Esophagus muscularis mucosa (tissue), 4 donors: ENCODE results near the gene HSBP1. TPM values are rescaled to one million over a fixed set of nuclear protein-coding genes. Genes with fewer than 3 reads are reported as not detected.

Experiments
- DNase-seq: peaks from one replicate; pipeline ENCODE4 v3.0.0-alpha.2; 2017; ENCODE audit errors: extremely low spot score
- H3K27ac ChIP-seq, 4 donors: fragments of 200-600 bp; sonication (generic); replicated peaks in 1 of 4; 1 replicate in 3 of 4; 2 replicates in 1 of 4; pipeline ENCODE4 v1.5.1; 2016 to 2019; ENCODE audit warnings: mild to moderate bottlenecking in 1 of 4
- H3K27me3 ChIP-seq, 4 donors: fragments of 200-600 bp; sonication (generic); one replicate each; pipeline versions ENCODE4 v1.5.1 to v1.6.0; 2016 to 2019
- H3K36me3 ChIP-seq, 4 donors: fragments of 200-600 bp; sonication (generic); one replicate each; pipeline ENCODE4 v1.5.1; 2016 to 2019
- H3K4me1 ChIP-seq, 4 donors: fragments of 200-600 bp; sonication (generic); one replicate each; pipeline ENCODE4 v1.5.1; 2016 to 2019
- H3K4me3 ChIP-seq, 4 donors: fragments of 200-600 bp; sonication (generic); 1 replicate in 2 of 4; 2 replicates in 2 of 4; pipeline ENCODE4 v1.5.1; 2016 to 2019; ENCODE audit warnings: mild to moderate bottlenecking in 4 of 4, moderate library complexity in 1 of 4
- H3K9me3 ChIP-seq, 4 donors: fragments of 200-600 bp; sonication (generic); 1 replicate in 3 of 4; 2 replicates in 1 of 4; pipeline ENCODE4 v1.5.1; 2016 to 2019
- CTCF ChIP-seq, 3 experiments: fragments of 200-600 bp in 2 of 3; fragments of 450-650 bp in 1 of 3; sonication (generic) in 2 of 3; IDR thresholded peaks; one replicate each; pipeline ENCODE4 v1.5.1; 2017 to 2019; ENCODE audit warnings: antibody characterized with exemption in 3 of 3, mild to moderate bottlenecking in 2 of 3, moderate library complexity in 1 of 3
- EP300 ChIP-seq: sonication (generic); formaldehyde crosslinking; IDR thresholded peaks from one replicate; pipeline ENCODE4 v1.6.1; 2017; ENCODE audit warnings: antibody characterized with exemption
- POLR2A ChIP-seq: fragments of 450-650 bp; IDR thresholded peaks from one replicate; pipeline ENCODE4 v1.6.1; 2017; ENCODE audit warnings: antibody characterized with exemption, moderate library complexity, mild to moderate bottlenecking, low read depth
- POLR2AphosphoS5 ChIP-seq, 2 donors: sonication (generic); formaldehyde crosslinking; IDR thresholded peaks; one replicate each; pipeline ENCODE4 v1.6.1; 2017; ENCODE audit warnings: antibody characterized with exemption in 2 of 2
- WGBS: methylation state at CpG from one replicate; pipeline ENCODE4 v1.1.5; 2018; 5-methylcytosine and 5-hydroxymethylcytosine counted together
- intact Hi-C: fragments of 100-400 bp; cut with DNase I; formaldehyde crosslinking; loops from one replicate; pipeline ENCODE4 v1.15.1; 2023
- total RNA-seq, 4 donors: library from RNA; depleted of rRNA; stranded (reverse); fragments of >200 nt; gene quantifications; one replicate each; pipeline versions ENCODE4 v1.1.0 to v1.2.1, GENCODE V29; 2016

The HSBP1 gene
- total RNA-seq, 4 donors from 2014 or later: 12.0 to 49.8 (median 26.4) TPM

DNA sequence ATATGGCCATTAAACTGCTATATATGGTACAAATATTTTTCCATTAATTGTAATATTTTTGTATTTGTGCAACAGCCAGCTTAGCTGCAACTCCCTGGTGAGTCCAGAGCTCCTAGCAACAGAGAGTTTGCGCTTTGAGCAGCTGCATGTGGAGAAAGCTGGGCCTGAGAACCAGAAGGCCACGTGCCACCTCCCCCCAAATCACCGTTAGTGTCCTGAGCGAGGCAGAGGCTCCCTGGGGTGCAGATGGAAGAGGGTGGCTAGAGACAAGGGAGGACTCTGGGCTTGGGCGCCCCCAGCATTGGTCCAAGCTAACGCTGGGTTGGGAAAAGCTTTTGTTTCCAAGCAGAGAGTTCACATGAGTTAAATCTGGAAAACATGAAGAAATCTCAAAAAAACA is 41.6 kb downstream of the HSBP1 start:
- Histone ChIP-seq H3K27me3 (peaks cover 0 to 6% (median 0%) of the 10 kb centered on the region in 4 donors), H3K27ac (no peak overlapping the region), H3K4me3 (no peak overlapping the region), H3K36me3 (no peaks in the 10 kb centered on the region), H3K9me3 (no peaks in the 10 kb centered on the region), H3K4me1 (no peaks in the 10 kb centered on the region)
- 85% methylated on average over 6 of the region's 6 CpGs for WGBS
- intact Hi-C loops: no loop called here
- peak; percentile 82 for DNase-seq
- TF ChIP-seq EP300 (no peak), POLR2A (no peak), CTCF (IDR thresholded peaks at IDR 0.05) (no peak), POLR2AphosphoS5 (IDR thresholded peaks at IDR 0.05) (no peak)

- no peaks in the 10 kb centered on the region for H3K4me1 ChIP-seq
- no peak overlapping the region for H3K27ac ChIP-seq
- no peak for DNase-seq
- WGBS: 77% methylated on average over 5 of the region's 5 CpGs
- H3K9me3 ChIP-seq: no peaks in the 10 kb centered on the region
- peaks cover 0 to 6% (median 0%) of the 10 kb centered on the region in 4 donors for H3K27me3 ChIP-seq
- intact Hi-C loops: no loop called here
- TF ChIP-seq POLR2A (no peak), EP300 (no peak), POLR2AphosphoS5 (IDR thresholded peaks at IDR 0.05) (no peak), CTCF (IDR thresholded peaks at IDR 0.05) (no peak)
- H3K4me3 ChIP-seq: no peak overlapping the region
- H3K36me3 ChIP-seq: no peaks in the 10 kb centered on the region
Measured at GRCh38 chr16:83850947-83851346, 43.2 kb downstream of the HSBP1 start.

DNA sequence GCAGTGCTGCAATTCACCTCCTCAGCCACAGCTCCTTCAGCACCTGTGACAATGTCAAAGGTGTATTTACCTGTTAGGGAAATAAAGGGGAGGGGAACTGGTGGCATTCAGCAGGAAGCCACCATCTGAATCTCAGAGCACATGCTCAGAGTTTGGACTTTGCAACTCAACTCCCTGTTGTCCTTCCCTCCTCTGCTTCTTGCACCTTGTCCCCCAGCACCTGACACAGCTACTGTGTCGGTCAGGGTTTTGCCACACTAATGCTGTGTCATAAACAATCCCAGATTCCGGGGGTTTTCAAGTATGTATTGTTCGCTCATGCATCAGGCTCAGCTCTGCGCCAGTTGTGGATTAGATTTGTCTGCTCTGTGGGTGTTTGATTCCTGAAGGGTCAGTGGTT is 43.7 kb downstream of the HSBP1 start:
- Histone ChIP-seq H3K4me3 (no peak overlapping the region), H3K27ac (no peak overlapping the region), H3K36me3 (no peaks in the 10 kb centered on the region), H3K27me3 (peaks cover 0 to 6% (median 0%) of the 10 kb centered on the region in 4 donors), H3K9me3 (no peaks in the 10 kb centered on the region), H3K4me1 (no peaks in the 10 kb centered on the region)
- 97% methylated on average over 4 of the region's 4 CpGs for WGBS
- TF ChIP-seq POLR2A (no peak), CTCF (IDR thresholded peaks at IDR 0.05) (no peak), POLR2AphosphoS5 (IDR thresholded peaks at IDR 0.05) (no peak), EP300 (no peak)
- DNase-seq: peak; percentile 66
- intact Hi-C loops: no loop called here

- peaks cover 0 to 6% (median 0%) of the 10 kb centered on the region in 4 donors for H3K27me3 ChIP-seq
- intact Hi-C loops: no loop called here
- no peak overlapping the region for H3K4me3 ChIP-seq
- H3K27ac ChIP-seq: no peak overlapping the region
- 91% methylated on average over 11 of the region's 11 CpGs for WGBS
- no peaks in the 10 kb centered on the region for H3K36me3 ChIP-seq
- TF ChIP-seq POLR2AphosphoS5 (IDR thresholded peaks at IDR 0.05) (no peak), CTCF (IDR thresholded peaks at IDR 0.05) (no peak), POLR2A (no peak), EP300 (no peak)
- DNase-seq: peak; percentile 79
- H3K4me1 ChIP-seq: no peaks in the 10 kb centered on the region
- no peaks in the 10 kb centered on the region for H3K9me3 ChIP-seq
Measured at GRCh38 chr16:83852774-83853173, 45.0 kb downstream of the HSBP1 start.

GRCh38 chr16:83853834-83854233 is 46.1 kb downstream of the HSBP1 start:
- 95% methylated on average over 7 of the region's 8 CpGs for WGBS
- H3K4me3 ChIP-seq: no peak overlapping the region
- peak; percentile 90 for DNase-seq
- intact Hi-C loops: no loop called here
- H3K9me3 ChIP-seq: no peaks in the 10 kb centered on the region
- H3K27me3 ChIP-seq: peaks cover 0 to 6% (median 0%) of the 10 kb centered on the region in 4 donors
- no peaks in the 10 kb centered on the region for H3K4me1 ChIP-seq
- H3K36me3 ChIP-seq: no peaks in the 10 kb centered on the region
- no peak overlapping the region for H3K27ac ChIP-seq
- TF ChIP-seq POLR2AphosphoS5 (IDR thresholded peaks at IDR 0.05) (no peak), EP300 (no peak), POLR2A (no peak), CTCF (IDR thresholded peaks at IDR 0.05) (no peak)
